Measurements from ENCODE around the gene FOXL3.
"Not testable (repeated sequence)": the region's sequence is repeated elsewhere in the genome, so short reads cannot be mapped to it uniquely, and the experiment has no call there.

Gene FOXL3

GRCh38 chr7:255721-256361 lies 34.1 kb upstream of the FOXL3 start:
- no peak for DNase-seq

GRCh38 chr7:256461-256940 lies 33.5 kb upstream of the FOXL3 start:
- no peak for DNase-seq

GRCh38 chr7:256981-257646 lies 32.9 kb upstream of the FOXL3 start:
- DNase-seq: no peak

GRCh38 chr7:257647-257992 lies 32.4 kb upstream of the FOXL3 start:
- DNase-seq: no peak

GRCh38 chr7:258476-259190 lies 31.3 kb upstream of the FOXL3 start:
- DNase-seq: no peak

GRCh38 chr7:259191-259505 lies 30.8 kb upstream of the FOXL3 start:
- no peak for DNase-seq

GRCh38 chr7:259751-260405 lies 30.1 kb upstream of the FOXL3 start:
- no peak for DNase-seq

GRCh38 chr7:260441-261281 lies 29.3 kb upstream of the FOXL3 start:
- DNase-seq: no peak

- no peak for DNase-seq
These were observed 28.4 kb upstream of the FOXL3 start for GRCh38 chr7:261341-262250.

- no peak for DNase-seq
These were observed 27.8 kb upstream of the FOXL3 start for GRCh38 chr7:262251-262572.

- DNase-seq: not testable (repeated sequence)
These were observed 27.2 kb upstream of the FOXL3 start for GRCh38 chr7:262631-263311.

- not testable (repeated sequence) for DNase-seq
These were observed 26.3 kb upstream of the FOXL3 start for GRCh38 chr7:263483-264351.

GRCh38 chr7:264541-265191 lies 25.3 kb upstream of the FOXL3 start:
- peak; percentile 27 for DNase-seq

- DNase-seq: no peak
These were observed 24.6 kb upstream of the FOXL3 start for GRCh38 chr7:265192-265997.

- no peak for DNase-seq
These were observed 23.7 kb upstream of the FOXL3 start for GRCh38 chr7:265998-266850.

- DNase-seq: peak; percentile 8
These were observed 22.8 kb upstream of the FOXL3 start for GRCh38 chr7:266851-267840.

- no peak for DNase-seq
These were observed 21.0 kb upstream of the FOXL3 start for GRCh38 chr7:268991-269390.
